ENCODE data around the gene HPSE2. TPM values are rescaled to one million over a fixed set of nuclear protein-coding genes. Genes with fewer than 3 reads are reported as not detected.

Gene HPSE2
- total RNA-seq, 1 experiment from 2014 or later = 0.20 TPM

DNA sequence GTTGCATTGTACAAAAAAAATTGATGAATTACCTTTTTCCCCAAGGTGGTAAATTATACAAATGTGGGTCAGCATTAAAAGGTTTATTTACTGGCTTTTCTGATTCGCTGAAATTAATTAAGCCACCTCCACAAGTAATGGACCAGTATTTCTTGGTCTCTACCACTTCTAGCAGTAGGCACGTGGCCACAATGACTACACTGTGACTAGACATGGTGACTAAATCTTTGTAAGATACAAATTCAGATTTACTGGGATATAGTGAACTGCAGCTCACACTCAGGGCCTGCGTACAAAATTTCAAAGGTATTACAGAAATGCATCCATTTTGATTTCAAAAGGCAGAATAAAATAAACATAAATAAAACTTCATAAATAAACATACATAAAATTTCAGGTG lies 10.9 kb downstream of the HPSE2 start:
- Mint-ChIP-seq H3K27me3 (ENCODE audit: low read depth) (peaks cover 43% of the 10 kb centered on the region), H3K27ac (no peak overlapping the region), H3K9me3 (no peaks in the 10 kb centered on the region), H3K4me1 (peaks cover 0 to 5% of the 10 kb centered on the region in 2 experiments; a peak in 2 of 4 replicates), H3K4me3 (no peak overlapping the region), H3K36me3 (ENCODE audit: insufficient read depth in 1 of 3, low read depth in 3 of 3) (no peaks in the 10 kb centered on the region)
- H3K18ac ChIP-seq (ENCODE audit: insufficient read length, low read depth, low read length) = no peak overlapping the region
- no peaks in the 10 kb centered on the region for H3K9me3 ChIP-seq (ENCODE audit: control insufficient read depth, low read depth, low read length)
- no CpG with 5 or more reads among the region's 3 CpGs for WGBS (ENCODE audit: extremely low coverage, insufficient read length, low lambda C conversion rate)
- no peak overlapping the region for H3T11ph ChIP-seq (ENCODE audit: low read length)
- H4K20me1 ChIP-seq (ENCODE audit: control insufficient read depth, insufficient read depth, insufficient read length) = no peaks in the 10 kb centered on the region
- no peaks in the 10 kb centered on the region for H3K79me2 ChIP-seq (ENCODE audit: insufficient read depth, low read length)
- H2BK15ac ChIP-seq (ENCODE audit: low read depth, low read length) = no peak overlapping the region
- H3K27ac ChIP-seq (ENCODE audit: insufficient read length, low read depth, low read length) = no peak overlapping the region
- H3K9ac ChIP-seq (ENCODE audit: extremely low read depth, insufficient read length, low read length) = no peak overlapping the region
- H4K5ac ChIP-seq (ENCODE audit: insufficient read length, low read depth, low read length) = no peak overlapping the region
- no peak overlapping the region for H3K4me2 ChIP-seq (ENCODE audit: insufficient read depth, insufficient read length, low read length)
- no peaks in the 10 kb centered on the region for H3K23me2 ChIP-seq (ENCODE audit: insufficient read length, low read depth, low read length, poor library complexity, severe bottlenecking)
- TF ChIP-seq, protein P1, sequence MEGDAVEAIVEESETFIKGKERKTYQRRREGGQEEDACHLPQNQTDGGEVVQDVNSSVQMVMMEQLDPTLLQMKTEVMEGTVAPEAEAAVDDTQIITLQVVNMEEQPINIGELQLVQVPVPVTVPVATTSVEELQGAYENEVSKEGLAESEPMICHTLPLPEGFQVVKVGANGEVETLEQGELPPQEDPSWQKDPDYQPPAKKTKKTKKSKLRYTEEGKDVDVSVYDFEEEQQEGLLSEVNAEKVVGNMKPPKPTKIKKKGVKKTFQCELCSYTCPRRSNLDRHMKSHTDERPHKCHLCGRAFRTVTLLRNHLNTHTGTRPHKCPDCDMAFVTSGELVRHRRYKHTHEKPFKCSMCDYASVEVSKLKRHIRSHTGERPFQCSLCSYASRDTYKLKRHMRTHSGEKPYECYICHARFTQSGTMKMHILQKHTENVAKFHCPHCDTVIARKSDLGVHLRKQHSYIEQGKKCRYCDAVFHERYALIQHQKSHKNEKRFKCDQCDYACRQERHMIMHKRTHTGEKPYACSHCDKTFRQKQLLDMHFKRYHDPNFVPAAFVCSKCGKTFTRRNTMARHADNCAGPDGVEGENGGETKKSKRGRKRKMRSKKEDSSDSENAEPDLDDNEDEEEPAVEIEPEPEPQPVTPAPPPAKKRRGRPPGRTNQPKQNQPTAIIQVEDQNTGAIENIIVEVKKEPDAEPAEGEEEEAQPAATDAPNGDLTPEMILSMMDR (conservative IDR thresholded peaks at IDR 0.05) = no peak
- H2AK5ac ChIP-seq (ENCODE audit: insufficient read length, low read length) = no peak overlapping the region
- H2BK12ac ChIP-seq (ENCODE audit: insufficient read length, low read depth, low read length) = no peak overlapping the region
- H4K91ac ChIP-seq (ENCODE audit: insufficient read length, low read depth, low read length) = no peak overlapping the region
- H2BK120ac ChIP-seq (ENCODE audit: low read depth, low read length, poor library complexity, severe bottlenecking) = no peak overlapping the region
- H2BK20ac ChIP-seq (ENCODE audit: low read depth, low read length, poor library complexity, severe bottlenecking) = no peak overlapping the region
- no peaks in the 10 kb centered on the region for H3K27me3 ChIP-seq (ENCODE audit: insufficient read depth, low read length)
- H4K8ac ChIP-seq (replicated peaks; ENCODE audit: insufficient read length, low read depth, low read length) = no peak overlapping the region
- H2BK5ac ChIP-seq (ENCODE audit: insufficient read length, low read length) = no peak overlapping the region
- no peak overlapping the region for H2AFZ ChIP-seq (ENCODE audit: low read length)
- H3K14ac ChIP-seq (ENCODE audit: insufficient read depth, low read length) = no peak overlapping the region
- H3K4ac ChIP-seq (ENCODE audit: low read depth, low read length) = no peak overlapping the region
- H3K4me1 ChIP-seq (ENCODE audit: insufficient read depth, low read length) = no peaks in the 10 kb centered on the region
- H3K56ac ChIP-seq (ENCODE audit: insufficient read length, low read depth, low read length) = no peak overlapping the region
- no peak for DNase-seq
- no peaks in the 10 kb centered on the region for H3K79me1 ChIP-seq (ENCODE audit: insufficient read depth, low read depth, low read length, poor library complexity, severe bottlenecking)
- H3K23ac ChIP-seq (ENCODE audit: insufficient read length, low read depth, low read length) = no peak overlapping the region
